NCI-H2107 (cell line): ENCODE data around the gene CTSD.
"Not testable (repeated sequence)": the region's sequence is repeated elsewhere in the genome, so short reads cannot be mapped to it uniquely, and the experiment has no call there.

Experiments
- DNase-seq: peaks from one replicate; lab custom pipeline; 2025; lab: John Stamatoyannopoulos, UW

The CTSD gene

GRCh38 chr11:1770061-1770460 lies 6.3 kb upstream of the CTSD start:
- no peak for DNase-seq

GRCh38 chr11:1769304-1769936 lies 5.7 kb upstream of the CTSD start:
- DNase-seq: not testable (repeated sequence)

- no peak for DNase-seq
These were observed 4.4 kb upstream of the CTSD start for GRCh38 chr11:1768141-1768469.

GRCh38 chr11:1767399-1768140 lies 3.8 kb upstream of the CTSD start:
- DNase-seq: no peak

- DNase-seq: no peak
These were observed 3.1 kb upstream of the CTSD start for GRCh38 chr11:1766719-1767398.

DNA sequence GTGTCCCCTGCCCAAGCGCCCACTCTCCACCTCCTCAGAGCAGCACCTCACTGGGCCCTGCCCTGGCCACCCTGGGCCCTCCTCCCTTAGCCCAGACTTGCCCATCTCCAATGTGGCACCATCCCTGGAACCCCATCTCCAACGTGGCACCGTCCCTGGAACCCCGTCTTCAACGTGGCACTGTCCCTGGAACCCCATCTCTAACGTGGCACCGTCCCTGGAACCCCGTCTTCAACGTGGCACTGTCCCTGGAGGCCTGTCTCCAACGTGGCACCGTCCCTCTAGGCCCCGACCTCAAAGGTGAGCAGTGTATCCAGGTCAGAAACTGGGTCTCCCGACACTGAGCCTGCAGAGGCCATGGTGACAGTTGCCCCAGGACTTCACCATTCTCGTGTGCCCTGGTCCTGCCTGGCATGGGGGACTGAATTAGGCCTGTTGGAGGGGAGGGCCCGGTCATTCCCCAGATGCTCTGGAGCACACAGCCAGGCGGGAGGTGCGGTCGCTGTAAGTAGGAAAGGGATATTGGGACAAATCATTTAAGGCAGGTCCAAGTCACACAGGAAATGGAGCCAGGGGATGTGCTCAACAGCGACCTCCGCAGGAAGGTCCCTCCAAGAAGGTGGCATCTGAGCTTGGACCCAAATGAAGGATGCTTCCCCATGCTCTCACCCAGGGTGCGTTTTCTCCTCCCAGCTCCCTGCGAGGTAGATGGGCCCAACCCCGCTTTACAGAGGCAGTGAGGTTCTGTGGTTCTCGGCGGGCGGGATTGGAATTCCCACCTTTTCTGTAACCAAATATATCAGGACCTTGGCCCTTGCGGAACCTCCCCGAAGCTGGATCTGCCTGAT lies 2.4 kb upstream of the CTSD start:
- no peak for DNase-seq

GRCh38 chr11:1763336-1763795 lies 361 bp downstream of the CTSD start:
- DNase-seq: no peak

DNA sequence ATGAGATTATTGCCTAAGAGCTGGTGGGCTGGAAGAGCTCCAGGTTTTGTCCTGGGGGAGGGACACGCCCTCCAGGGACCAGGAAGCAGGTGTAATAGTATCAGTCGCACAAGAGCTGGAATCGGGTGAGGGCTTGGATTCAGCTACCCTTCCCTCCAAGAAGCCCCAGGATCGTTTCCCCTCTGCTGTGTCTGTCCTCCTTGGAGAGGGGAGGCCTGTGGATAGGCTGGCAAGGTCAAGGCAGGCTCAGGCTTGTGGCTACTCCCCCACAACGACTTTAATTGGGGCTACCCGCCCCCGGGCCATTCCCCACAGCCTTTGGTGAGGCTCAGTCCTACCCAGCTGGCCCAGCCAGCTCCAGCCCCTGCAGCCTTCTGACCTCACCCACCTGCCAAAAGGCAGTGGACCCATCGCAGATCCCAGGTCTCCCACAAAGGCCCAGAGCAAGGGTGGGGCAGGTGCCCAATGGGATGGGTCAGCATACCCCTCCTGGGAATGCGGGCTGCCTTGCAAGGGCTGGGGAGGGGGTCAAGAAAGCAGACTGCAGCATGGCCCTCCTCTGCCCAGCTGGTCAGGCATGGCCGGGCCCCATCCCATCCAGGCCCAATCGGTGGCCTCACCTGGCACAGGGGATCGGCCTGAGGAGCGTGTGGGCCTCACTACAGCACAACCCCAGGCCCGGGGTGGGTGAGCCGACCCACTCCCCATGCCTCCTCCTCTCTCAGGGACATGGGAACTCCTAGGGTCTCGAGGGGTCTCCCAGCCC lies 1.0 kb downstream of the CTSD start:
- DNase-seq: no peak

- DNase-seq: no peak
These were observed 1.7 kb downstream of the CTSD start for GRCh38 chr11:1761857-1762536.

- no peak for DNase-seq
These were observed 2.4 kb downstream of the CTSD start for GRCh38 chr11:1761110-1761856.

GRCh38 chr11:1760351-1761109 lies 3.2 kb downstream of the CTSD start:
- DNase-seq: no peak

DNA sequence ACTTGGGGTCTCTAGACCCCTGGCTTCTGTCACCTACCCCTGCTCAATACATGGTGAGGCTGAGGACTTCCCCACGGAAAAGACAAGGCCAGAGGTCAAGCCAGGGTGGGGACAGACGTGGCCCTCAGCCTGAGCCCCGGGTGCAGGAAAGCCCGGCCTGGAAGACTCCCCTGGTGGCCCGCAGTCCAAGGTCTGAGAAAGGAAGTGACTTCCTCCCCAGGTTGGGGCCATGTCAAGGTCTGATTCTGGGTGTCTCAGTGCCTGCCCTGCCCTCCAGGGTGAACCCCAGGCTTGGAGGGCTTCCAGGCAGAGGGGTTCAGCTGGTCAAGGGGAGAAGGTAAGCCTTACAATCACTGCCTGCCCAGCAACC lies 3.9 kb downstream of the CTSD start:
- no peak for DNase-seq

GRCh38 chr11:1759151-1759850 lies 4.4 kb downstream of the CTSD start:
- no peak for DNase-seq

GRCh38 chr11:1758611-1759150 lies 5.0 kb downstream of the CTSD start:
- no peak for DNase-seq

DNA sequence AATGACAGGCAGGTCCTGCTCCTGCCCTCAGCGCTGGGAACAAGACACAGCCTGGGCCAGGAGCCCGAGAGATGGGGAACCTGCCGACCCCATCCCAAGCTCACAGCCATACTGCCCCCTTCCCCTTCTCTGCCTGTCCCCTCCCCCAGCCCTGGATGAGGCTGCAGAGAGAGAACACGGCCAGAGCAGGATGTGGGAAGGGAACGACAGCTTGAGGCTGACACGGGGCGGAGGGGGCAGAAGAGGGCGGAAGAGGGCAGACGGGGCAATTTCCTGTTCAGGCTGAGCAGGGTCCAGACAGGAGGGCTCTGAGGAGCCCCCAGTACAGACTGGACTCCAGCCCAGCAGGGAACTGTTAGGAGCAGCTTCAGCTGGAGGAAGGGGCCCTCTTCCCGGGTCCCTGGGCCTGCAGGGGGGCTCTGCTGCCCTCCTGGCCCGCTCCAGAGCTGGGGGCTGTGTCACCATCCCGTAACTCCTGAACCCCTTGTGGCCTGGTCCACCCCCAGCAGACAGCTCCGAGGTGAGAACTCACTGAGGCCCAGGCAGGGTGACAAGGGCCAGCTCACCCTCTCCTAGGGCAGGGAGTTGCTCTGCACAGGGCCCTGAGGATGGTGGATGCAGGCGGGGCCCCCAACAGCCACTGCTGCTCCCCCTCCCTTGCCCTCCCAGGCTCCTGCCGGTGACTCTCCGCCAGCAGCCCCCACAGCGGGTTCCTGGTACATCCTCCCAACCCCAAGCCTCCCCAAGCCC lies 5.7 kb downstream of the CTSD start:
- no peak for DNase-seq

DNA sequence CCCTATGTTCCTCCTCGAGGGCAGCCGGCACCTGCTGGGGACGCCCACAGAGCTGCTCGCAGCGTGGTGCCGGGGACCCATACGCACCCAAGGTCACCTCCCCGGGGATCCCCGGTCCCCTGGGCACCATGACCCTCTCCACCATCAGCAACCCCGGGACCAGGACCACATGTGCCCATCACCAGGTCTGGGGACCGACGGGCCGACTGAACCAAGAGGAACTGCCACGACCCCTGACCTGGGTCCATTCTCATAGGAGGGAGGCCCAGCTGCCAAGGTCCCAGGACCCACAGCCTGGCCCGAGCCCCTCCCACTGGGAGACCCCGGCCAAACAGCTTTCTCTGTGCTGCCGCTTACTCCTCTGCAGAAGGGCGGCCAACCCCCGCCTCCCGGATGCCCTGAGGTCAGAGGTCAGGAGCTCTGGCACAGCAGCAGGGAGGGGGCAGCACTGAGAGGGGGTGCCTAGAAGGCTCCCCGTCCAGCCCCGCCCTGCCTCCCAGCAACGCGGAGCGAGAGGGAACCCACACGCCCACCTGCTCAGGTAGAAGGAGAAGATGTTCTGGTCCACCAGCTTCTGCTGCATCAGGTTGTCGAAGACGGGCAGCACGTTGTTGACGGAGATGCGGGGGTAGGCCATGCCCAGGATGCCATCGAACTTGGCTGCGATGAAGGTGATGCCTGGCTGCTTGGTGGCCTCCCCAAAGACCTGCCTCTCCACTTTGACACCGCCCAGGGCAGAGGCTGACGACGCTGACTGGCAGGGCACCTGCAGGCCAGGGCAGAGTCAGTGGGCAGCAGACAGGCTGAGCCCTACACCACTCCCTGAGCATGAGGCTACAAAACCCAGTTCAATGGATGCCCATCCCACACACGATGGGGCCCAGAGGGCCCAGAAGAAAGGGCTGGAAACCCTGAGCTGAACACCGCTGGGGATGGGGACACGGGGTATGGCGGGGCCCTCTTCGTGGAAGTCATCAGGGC lies 6.6 kb downstream of the CTSD start:
- no peak for DNase-seq
